ENCODE results near the gene EBPL. TPM values are rescaled to one million over a fixed set of nuclear protein-coding genes. Genes with fewer than 3 reads are reported as not detected.

The EBPL gene
- total RNA-seq, 4 donors from 2014 or later = 36.1 to 51.7 (median 39.6) TPM

- no peak for DNase-seq (ENCODE audit: low spot score)
- no peak for TF ChIP-seq CTCF (IDR thresholded peaks at IDR 0.05)
Measured at GRCh38 chr13:49627831-49628652, 63.2 kb downstream of the EBPL start, which contains the start of gene ARL11. Gene ARL11, plus strand, starts transcription at chr13:49628507. Its CDS starts 1,941 bp downstream, at chr13:49630448.

GRCh38 chr13:49625392-49626079, 65.8 kb downstream of the EBPL start:
- peak; percentile 34 for ATAC-seq (ENCODE audit: low FRiP score)
- no peak for TF ChIP-seq CTCF (IDR thresholded peaks at IDR 0.05)
- DNase-seq (ENCODE audit: low spot score) = no peak

More at GRCh38 chr13:49627831-49628652, 63.2 kb downstream of the EBPL start, which contains the start of gene ARL11:
- ATAC-seq (ENCODE audit: low FRiP score) = no peak

GRCh38 chr13:49624229-49624628, 67.1 kb downstream of the EBPL start:
- DNase-seq (ENCODE audit: low spot score) = no peak
- no peak for TF ChIP-seq CTCF (IDR thresholded peaks at IDR 0.05)
- ATAC-seq (ENCODE audit: low FRiP score) = no peak

- no peak for TF ChIP-seq CTCF (IDR thresholded peaks at IDR 0.05)
- DNase-seq (ENCODE audit: low spot score) (no peak), ATAC-seq (ENCODE audit: low FRiP score) (no peak)
Measured at GRCh38 chr13:49622174-49622946, 68.9 kb downstream of the EBPL start.

GRCh38 chr13:49620170-49620621, 71.1 kb downstream of the EBPL start:
- no peak for ATAC-seq (ENCODE audit: low FRiP score)
- DNase-seq (ENCODE audit: low spot score) = no peak
- TF ChIP-seq CTCF (IDR thresholded peaks at IDR 0.05) = no peak

- no peak for DNase-seq (ENCODE audit: low spot score)
- no peak for TF ChIP-seq CTCF (IDR thresholded peaks at IDR 0.05)
- ATAC-seq (ENCODE audit: low FRiP score) = no peak
Measured at GRCh38 chr13:49616676-49617065, 74.6 kb downstream of the EBPL start.

Measured in omental fat pad (tissue), 4 donors.